ENCODE results near the gene STARD7. TPM values are rescaled to one million over a fixed set of nuclear protein-coding genes. Genes with fewer than 3 reads are reported as not detected.
"Not testable (repeated sequence)": the region's sequence is repeated elsewhere in the genome, so short reads cannot be mapped to it uniquely, and the experiment has no call there.

Gene STARD7, protein sequence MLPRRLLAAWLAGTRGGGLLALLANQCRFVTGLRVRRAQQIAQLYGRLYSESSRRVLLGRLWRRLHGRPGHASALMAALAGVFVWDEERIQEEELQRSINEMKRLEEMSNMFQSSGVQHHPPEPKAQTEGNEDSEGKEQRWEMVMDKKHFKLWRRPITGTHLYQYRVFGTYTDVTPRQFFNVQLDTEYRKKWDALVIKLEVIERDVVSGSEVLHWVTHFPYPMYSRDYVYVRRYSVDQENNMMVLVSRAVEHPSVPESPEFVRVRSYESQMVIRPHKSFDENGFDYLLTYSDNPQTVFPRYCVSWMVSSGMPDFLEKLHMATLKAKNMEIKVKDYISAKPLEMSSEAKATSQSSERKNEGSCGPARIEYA
- polyA plus RNA-seq (2011; rRNA removed) (119 and 136 TPM in 2 replicates), polyA plus RNA-seq (2017; fragmentation: RNase III; extraction: RNeasy Plus Mini Kit Qiagen cat#74134 plus additional on column Dnase treatment) (97.1 to 101 TPM (median 99.7 TPM) in 3 replicates), polyA minus RNA-seq (2011; rRNA and poly(A)+ RNA removed) (68.5 and 77.4 TPM in 2 replicates)
- 51.8 and 60.3 TPM in 2 replicates for polyA plus RNA-seq (2012; cell fraction: cytosol; rRNA removed)
- 43.9 and 46.2 TPM in 2 replicates for polyA plus RNA-seq (2012; cell fraction: nucleus; rRNA removed)

DNA sequence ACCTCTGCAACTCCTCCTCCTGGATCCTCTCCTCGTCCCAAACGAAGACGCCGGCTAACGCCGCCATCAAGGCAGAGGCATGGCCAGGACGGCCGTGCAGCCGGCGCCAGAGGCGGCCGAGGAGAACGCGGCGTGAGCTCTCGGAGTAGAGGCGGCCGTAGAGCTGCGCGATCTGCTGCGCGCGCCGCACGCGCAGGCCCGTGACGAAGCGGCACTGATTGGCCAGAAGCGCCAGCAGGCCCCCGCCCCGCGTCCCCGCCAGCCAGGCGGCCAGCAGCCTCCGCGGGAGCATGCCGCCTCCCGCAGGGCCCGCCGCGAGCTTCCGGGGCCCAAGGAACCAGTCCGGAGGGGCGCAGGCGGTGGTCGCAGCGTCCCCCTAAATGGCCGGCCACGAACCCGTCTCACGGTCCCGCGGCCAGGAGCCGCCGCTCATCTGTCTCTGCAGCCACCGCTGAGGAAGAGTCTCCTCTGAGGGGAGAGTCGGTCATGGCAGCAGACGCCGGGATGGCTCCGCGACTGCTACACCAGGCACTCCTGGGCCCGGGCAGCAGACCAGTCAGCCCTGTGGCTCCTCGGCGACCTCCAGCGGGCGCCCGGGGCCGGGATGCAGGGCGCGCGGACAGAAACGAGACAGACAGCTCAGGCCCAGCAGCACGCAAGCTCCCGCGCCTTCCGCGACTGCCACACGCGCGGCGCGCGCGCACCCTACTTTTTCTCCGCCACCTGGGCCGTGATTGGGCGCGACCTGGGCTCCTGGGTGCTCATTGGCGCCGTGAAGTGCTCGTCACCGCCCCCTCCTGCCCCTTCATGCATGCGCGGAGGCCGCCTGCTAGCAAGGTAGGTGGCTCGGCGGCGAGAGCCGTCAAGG, at the start of gene STARD7:
Gene STARD7, minus strand, starts transcription at position 685 of the 868 bp plus-strand sequence. Its CDS starts 393 bp downstream, at position 292.
- WGBS (ENCODE audit: missing lambda C conversion rate), result 2% methylated on average over 12 of the region's 100 CpGs
- TF ChIP-seq, protein P1, sequence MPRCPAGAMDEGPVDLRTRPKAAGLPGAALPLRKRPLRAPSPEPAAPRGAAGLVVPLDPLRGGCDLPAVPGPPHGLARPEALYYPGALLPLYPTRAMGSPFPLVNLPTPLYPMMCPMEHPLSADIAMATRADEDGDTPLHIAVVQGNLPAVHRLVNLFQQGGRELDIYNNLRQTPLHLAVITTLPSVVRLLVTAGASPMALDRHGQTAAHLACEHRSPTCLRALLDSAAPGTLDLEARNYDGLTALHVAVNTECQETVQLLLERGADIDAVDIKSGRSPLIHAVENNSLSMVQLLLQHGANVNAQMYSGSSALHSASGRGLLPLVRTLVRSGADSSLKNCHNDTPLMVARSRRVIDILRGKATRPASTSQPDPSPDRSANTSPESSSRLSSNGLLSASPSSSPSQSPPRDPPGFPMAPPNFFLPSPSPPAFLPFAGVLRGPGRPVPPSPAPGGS (IDR thresholded peaks at IDR 0.05), result peak; percentile 93
- TF ChIP-seq POLR2A (IDR thresholded peaks at IDR 0.05; ENCODE audit: low read length) (peak; percentile 92), MAFK (IDR thresholded peaks at IDR 0.05; ENCODE audit: partially characterized antibody) (no peak), KDM1A (IDR thresholded peaks at IDR 0.05; ENCODE audit: low read depth) (no peak), ESRRA (IDR thresholded peaks at IDR 0.05; ENCODE audit: borderline replicate concordance, low read length) (peak; percentile 94), PHF8 (IDR thresholded peaks at IDR 0.05; ENCODE audit: borderline replicate concordance, low read depth) (peak; percentile 94), POLR2AphosphoS2 (conservative IDR thresholded peaks at IDR 0.05; ENCODE audit: low read length) (no peak), MAX (IDR thresholded peaks at IDR 0.05) (peak; percentile 90), SREBF2 (IDR thresholded peaks at IDR 0.05) (no peak), JUN (IDR thresholded peaks at IDR 0.05) (peak; percentile 90 to 94), RCOR1 (IDR thresholded peaks at IDR 0.05; ENCODE audit: low read depth, low read length) (no peak), ATOH8 (CRISPR knock-in tag; IDR thresholded peaks at IDR 0.05; ENCODE audit: low read depth) (no peak), CEBPB (IDR thresholded peaks at IDR 0.05) (no peak), RAD21 (conservative IDR thresholded peaks at IDR 0.05 in 1 of 2, IDR thresholded peaks at IDR 0.05 in 1 of 2) (no peak; a peak in 1 of 5 replicates), TP53 (CRISPR knock-in tag; IDR thresholded peaks at IDR 0.05) (peak; percentile 64; the same call in 1 of the 2 replicates), FOSL2 (IDR thresholded peaks at IDR 0.05) (no peak), FOSL2 (CRISPR knock-in tag; IDR thresholded peaks at IDR 0.05) (0 out of 2 replicates have a peak, but pooled peaks have one; percentile 3), EP300 (IDR thresholded peaks at IDR 0.05) (no peak)
- TF ChIP-seq, protein P2, sequence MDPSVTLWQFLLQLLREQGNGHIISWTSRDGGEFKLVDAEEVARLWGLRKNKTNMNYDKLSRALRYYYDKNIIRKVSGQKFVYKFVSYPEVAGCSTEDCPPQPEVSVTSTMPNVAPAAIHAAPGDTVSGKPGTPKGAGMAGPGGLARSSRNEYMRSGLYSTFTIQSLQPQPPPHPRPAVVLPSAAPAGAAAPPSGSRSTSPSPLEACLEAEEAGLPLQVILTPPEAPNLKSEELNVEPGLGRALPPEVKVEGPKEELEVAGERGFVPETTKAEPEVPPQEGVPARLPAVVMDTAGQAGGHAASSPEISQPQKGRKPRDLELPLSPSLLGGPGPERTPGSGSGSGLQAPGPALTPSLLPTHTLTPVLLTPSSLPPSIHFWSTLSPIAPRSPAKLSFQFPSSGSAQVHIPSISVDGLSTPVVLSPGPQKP (IDR thresholded peaks at IDR 0.05; ENCODE audit: low read depth, low read length), result no peak
- TF ChIP-seq, protein P3, sequence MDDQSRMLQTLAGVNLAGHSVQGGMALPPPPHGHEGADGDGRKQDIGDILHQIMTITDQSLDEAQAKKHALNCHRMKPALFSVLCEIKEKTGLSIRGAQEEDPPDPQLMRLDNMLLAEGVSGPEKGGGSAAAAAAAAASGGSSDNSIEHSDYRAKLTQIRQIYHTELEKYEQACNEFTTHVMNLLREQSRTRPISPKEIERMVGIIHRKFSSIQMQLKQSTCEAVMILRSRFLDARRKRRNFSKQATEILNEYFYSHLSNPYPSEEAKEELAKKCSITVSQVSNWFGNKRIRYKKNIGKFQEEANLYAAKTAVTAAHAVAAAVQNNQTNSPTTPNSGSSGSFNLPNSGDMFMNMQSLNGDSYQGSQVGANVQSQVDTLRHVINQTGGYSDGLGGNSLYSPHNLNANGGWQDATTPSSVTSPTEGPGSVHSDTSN (IDR thresholded peaks at IDR 0.05), result peak; percentile 92
- H3K4me2 ChIP-seq, result peak within 1 kb of the TSS; percentile 94
- ATAC-seq (peak; percentile 97), FAIRE-seq (no peak), DNase-seq (ENCODE audit: low read depth in 1 of 2, low spot score in 1 of 2) (peak; percentile 95 to 99)
- H3K4me1 ChIP-seq, result peaks cover 45% of the 10 kb centered on the region
- H3K27ac ChIP-seq, result peak within 1 kb of the TSS; percentile 96 to 97
- ChIA-PET CTCF (interaction anchor here (0.6 to 1.7 kb wide), 4 partner anchors 47 to 91 kb away, joined by 3 to 11 read pairs (median 4); no protein-coding TSS in a partner anchor), POLR2A (interaction anchor here (0.6 to 1.7 kb wide), 14 partner anchors 9 to 297 kb away, joined by 3 to 17 read pairs (median 3); partner anchors contain the start of genes CIAO1 and TMEM127)
- H3K4me3 ChIP-seq, result peak within 1 kb of the TSS; percentile 80
- no peaks in the 10 kb centered on the region for H3K9me3 ChIP-seq

DNA sequence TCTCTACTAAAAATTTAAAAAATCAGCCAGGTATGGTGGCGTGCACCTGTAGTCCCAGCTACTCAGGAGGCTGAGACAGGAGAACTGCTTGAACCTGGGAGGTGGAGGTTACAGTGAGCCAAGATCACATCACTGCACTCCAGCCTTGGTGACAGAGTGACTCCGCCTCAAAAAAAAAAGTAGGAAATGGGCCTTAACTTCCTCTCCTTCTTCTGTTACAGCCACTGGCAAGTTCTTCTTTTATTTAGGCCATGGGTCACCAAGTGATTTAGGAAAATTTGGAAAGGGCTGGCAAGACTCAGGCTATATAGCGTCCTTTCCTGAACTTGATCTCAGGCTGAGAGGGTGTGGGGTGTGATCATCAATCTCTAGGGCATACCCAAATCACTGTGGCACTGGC, 49.1 kb upstream of the STARD7 start:
- H3K4me2 ChIP-seq; ATAC-seq; H3K27ac ChIP-seq; H3K9me3 ChIP-seq; FAIRE-seq; H3K4me3 ChIP-seq; DNase-seq (ENCODE audit: low read depth in 1 of 2, low spot score in 1 of 2); POLR2A ChIA-PET: not testable (repeated sequence)
- CTCF ChIA-PET, result interaction anchor here (1.2 kb wide), 1 partner anchor 265 kb away, joined by 5 read pairs; no protein-coding TSS in a partner anchor
- peaks cover 26% of the 10 kb centered on the region for H3K4me1 ChIP-seq
- 96% methylated on average over 3 of the region's 3 CpGs for WGBS (ENCODE audit: missing lambda C conversion rate)

All from A549 (cell line).